Measurements from ENCODE around the gene ASCC2.

DNA sequence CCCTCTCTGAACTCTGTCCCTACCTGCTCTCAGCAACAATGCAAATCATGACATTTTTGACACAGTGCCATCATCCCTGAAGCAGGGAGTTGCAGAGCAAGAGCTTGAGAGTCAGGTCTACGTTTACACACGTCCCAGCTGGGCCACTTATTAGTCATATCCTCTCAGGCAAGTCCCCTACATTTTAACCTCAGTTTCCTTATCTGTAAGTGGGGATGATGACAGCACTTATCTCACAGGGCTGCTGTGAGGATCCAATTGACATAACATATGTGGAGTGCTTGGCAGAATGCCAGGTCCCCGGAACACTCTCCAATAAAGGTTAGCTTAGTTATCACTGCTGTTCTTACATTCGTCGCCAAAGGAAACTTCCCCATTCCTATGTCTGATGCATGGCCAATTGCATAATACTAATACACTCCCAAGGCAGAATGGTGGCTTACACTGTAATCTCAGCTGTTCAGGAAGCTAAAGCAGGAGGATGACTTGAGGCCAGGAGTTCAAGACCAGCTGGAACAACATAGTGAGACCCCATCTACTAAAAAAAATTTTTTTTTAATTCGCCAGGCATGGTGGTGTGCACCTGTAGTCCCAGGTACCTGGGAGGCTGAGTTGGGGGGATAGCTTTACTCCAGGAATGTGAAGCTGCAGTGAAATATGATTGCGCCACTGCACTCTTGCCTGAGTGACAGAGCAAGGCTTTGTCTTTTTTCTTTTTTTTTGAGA, 16.6 kb downstream of the ASCC2 start:
- TF ChIP-seq, protein P1, sequence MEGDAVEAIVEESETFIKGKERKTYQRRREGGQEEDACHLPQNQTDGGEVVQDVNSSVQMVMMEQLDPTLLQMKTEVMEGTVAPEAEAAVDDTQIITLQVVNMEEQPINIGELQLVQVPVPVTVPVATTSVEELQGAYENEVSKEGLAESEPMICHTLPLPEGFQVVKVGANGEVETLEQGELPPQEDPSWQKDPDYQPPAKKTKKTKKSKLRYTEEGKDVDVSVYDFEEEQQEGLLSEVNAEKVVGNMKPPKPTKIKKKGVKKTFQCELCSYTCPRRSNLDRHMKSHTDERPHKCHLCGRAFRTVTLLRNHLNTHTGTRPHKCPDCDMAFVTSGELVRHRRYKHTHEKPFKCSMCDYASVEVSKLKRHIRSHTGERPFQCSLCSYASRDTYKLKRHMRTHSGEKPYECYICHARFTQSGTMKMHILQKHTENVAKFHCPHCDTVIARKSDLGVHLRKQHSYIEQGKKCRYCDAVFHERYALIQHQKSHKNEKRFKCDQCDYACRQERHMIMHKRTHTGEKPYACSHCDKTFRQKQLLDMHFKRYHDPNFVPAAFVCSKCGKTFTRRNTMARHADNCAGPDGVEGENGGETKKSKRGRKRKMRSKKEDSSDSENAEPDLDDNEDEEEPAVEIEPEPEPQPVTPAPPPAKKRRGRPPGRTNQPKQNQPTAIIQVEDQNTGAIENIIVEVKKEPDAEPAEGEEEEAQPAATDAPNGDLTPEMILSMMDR (conservative IDR thresholded peaks at IDR 0.05; ENCODE audit: low read depth in 2 of 2), result no peak
- no peak for TF ChIP-seq CREB1 (CRISPR knock-in tag; IDR thresholded peaks at IDR 0.05; ENCODE audit: low read depth)
- TF ChIP-seq POLR2AphosphoS5 (IDR thresholded peaks at IDR 0.05; ENCODE audit: low read depth), result no peak
- TF ChIP-seq, protein P2, sequence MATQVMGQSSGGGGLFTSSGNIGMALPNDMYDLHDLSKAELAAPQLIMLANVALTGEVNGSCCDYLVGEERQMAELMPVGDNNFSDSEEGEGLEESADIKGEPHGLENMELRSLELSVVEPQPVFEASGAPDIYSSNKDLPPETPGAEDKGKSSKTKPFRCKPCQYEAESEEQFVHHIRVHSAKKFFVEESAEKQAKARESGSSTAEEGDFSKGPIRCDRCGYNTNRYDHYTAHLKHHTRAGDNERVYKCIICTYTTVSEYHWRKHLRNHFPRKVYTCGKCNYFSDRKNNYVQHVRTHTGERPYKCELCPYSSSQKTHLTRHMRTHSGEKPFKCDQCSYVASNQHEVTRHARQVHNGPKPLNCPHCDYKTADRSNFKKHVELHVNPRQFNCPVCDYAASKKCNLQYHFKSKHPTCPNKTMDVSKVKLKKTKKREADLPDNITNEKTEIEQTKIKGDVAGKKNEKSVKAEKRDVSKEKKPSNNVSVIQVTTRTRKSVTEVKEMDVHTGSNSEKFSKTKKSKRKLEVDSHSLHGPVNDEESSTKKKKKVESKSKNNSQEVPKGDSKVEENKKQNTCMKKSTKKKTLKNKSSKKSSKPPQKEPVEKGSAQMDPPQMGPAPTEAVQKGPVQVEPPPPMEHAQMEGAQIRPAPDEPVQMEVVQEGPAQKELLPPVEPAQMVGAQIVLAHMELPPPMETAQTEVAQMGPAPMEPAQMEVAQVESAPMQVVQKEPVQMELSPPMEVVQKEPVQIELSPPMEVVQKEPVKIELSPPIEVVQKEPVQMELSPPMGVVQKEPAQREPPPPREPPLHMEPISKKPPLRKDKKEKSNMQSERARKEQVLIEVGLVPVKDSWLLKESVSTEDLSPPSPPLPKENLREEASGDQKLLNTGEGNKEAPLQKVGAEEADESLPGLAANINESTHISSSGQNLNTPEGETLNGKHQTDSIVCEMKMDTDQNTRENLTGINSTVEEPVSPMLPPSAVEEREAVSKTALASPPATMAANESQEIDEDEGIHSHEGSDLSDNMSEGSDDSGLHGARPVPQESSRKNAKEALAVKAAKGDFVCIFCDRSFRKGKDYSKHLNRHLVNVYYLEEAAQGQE (IDR thresholded peaks at IDR 0.05; ENCODE audit: unreplicated experiment), result no peak
- TF ChIP-seq EZH2 (IDR thresholded peaks at IDR 0.05; ENCODE audit: low read depth, unreplicated experiment), result no peak
- TF ChIP-seq EZH2phosphoT487 (IDR thresholded peaks at IDR 0.05; ENCODE audit: unreplicated experiment), result no peak
- TF ChIP-seq, protein P3, sequence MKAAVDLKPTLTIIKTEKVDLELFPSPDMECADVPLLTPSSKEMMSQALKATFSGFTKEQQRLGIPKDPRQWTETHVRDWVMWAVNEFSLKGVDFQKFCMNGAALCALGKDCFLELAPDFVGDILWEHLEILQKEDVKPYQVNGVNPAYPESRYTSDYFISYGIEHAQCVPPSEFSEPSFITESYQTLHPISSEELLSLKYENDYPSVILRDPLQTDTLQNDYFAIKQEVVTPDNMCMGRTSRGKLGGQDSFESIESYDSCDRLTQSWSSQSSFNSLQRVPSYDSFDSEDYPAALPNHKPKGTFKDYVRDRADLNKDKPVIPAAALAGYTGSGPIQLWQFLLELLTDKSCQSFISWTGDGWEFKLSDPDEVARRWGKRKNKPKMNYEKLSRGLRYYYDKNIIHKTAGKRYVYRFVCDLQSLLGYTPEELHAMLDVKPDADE (IDR thresholded peaks at IDR 0.05), result no peak
- TF ChIP-seq ZNF331 (CRISPR knock-in tag; IDR thresholded peaks at IDR 0.05; ENCODE audit: low read depth), result no peak
- no peak for TF ChIP-seq STAT1 (IDR thresholded peaks at IDR 0.05; ENCODE audit: unreplicated experiment)
- TF ChIP-seq JUNB (IDR thresholded peaks at IDR 0.05; ENCODE audit: unreplicated experiment), result no peak
- no peak for TF ChIP-seq ZNF114 (CRISPR knock-in tag; IDR thresholded peaks at IDR 0.05)
- no peak for TF ChIP-seq NANOG (IDR thresholded peaks at IDR 0.05; ENCODE audit: borderline replicate concordance)
- no peak for TF ChIP-seq ZNF462 (CRISPR knock-in tag; IDR thresholded peaks at IDR 0.05)
